ENCODE results near the gene NPAS2. TPM values are rescaled to one million over a fixed set of nuclear protein-coding genes. Genes with fewer than 3 reads are reported as not detected.

The NPAS2 gene
- total RNA-seq, 2 experiments from 2014 or later, result 0.55 to 1.4 TPM

- H3K4me1 Mint-ChIP-seq, result no peaks in the 10 kb centered on the region
- POLR2A ChIA-PET, result no interaction called here
- DNase-seq, result no peak
- H3K27ac Mint-ChIP-seq, result no peak overlapping the region
- CTCF ChIA-PET, result no interaction called here
- no peaks in the 10 kb centered on the region for H3K9me3 Mint-ChIP-seq
- H3K36me3 Mint-ChIP-seq (ENCODE audit: low read depth), result no peaks in the 10 kb centered on the region
- no peaks in the 10 kb centered on the region for H3K27me3 Mint-ChIP-seq
- H3K4me3 Mint-ChIP-seq, result no peak overlapping the region
Observed at GRCh38 chr2:100967716-100968115, 147.8 kb downstream of the NPAS2 start.

GRCh38 chr2:100968146-100969145 lies 148.5 kb downstream of the NPAS2 start:
- Mint-ChIP-seq H3K27ac (no peak overlapping the region), H3K27me3 (no peaks in the 10 kb centered on the region), H3K4me3 (no peak overlapping the region), H3K36me3 (ENCODE audit: low read depth) (no peaks in the 10 kb centered on the region), H3K4me1 (no peaks in the 10 kb centered on the region), H3K9me3 (no peaks in the 10 kb centered on the region)
- ChIA-PET POLR2A (no interaction called here), CTCF (no interaction called here)
- DNase-seq, result no peak

GRCh38 chr2:100969998-100970397 lies 150.1 kb downstream of the NPAS2 start:
- no peak overlapping the region for H3K27ac Mint-ChIP-seq
- no peaks in the 10 kb centered on the region for H3K36me3 Mint-ChIP-seq (ENCODE audit: low read depth)
- CTCF ChIA-PET, result no interaction called here
- no peak for DNase-seq
- no peaks in the 10 kb centered on the region for H3K4me1 Mint-ChIP-seq
- no peaks in the 10 kb centered on the region for H3K9me3 Mint-ChIP-seq
- H3K4me3 Mint-ChIP-seq, result no peak overlapping the region
- no peaks in the 10 kb centered on the region for H3K27me3 Mint-ChIP-seq
- POLR2A ChIA-PET, result no interaction called here

- Mint-ChIP-seq H3K9me3 (no peaks in the 10 kb centered on the region), H3K27me3 (no peaks in the 10 kb centered on the region), H3K27ac (no peak overlapping the region), H3K4me3 (no peak overlapping the region), H3K36me3 (ENCODE audit: low read depth) (no peaks in the 10 kb centered on the region), H3K4me1 (no peaks in the 10 kb centered on the region)
- no peak for DNase-seq
- ChIA-PET CTCF (no interaction called here), POLR2A (no interaction called here)
Observed at GRCh38 chr2:100971221-100971620, 151.3 kb downstream of the NPAS2 start.

- Mint-ChIP-seq H3K9me3 (no peaks in the 10 kb centered on the region), H3K4me1 (no peaks in the 10 kb centered on the region), H3K36me3 (ENCODE audit: low read depth) (no peaks in the 10 kb centered on the region), H3K27me3 (no peaks in the 10 kb centered on the region), H3K27ac (no peak overlapping the region), H3K4me3 (no peak overlapping the region)
- POLR2A ChIA-PET, result no interaction called here
- no peak for DNase-seq
- CTCF ChIA-PET, result no interaction called here
Observed at GRCh38 chr2:100972452-100972851, 152.5 kb downstream of the NPAS2 start.

GRCh38 chr2:100974712-100975520 lies 155.0 kb downstream of the NPAS2 start:
- Mint-ChIP-seq H3K9me3 (no peaks in the 10 kb centered on the region), H3K27me3 (no peaks in the 10 kb centered on the region), H3K36me3 (ENCODE audit: low read depth) (no peaks in the 10 kb centered on the region), H3K4me1 (no peaks in the 10 kb centered on the region), H3K4me3 (no peak overlapping the region), H3K27ac (no peak overlapping the region)
- DNase-seq, result no peak
- POLR2A ChIA-PET, result no interaction called here
- CTCF ChIA-PET, result no interaction called here

- ChIA-PET CTCF (no interaction called here), POLR2A (no interaction called here)
- no peak for DNase-seq
- no peak overlapping the region for H3K4me3 Mint-ChIP-seq
- H3K27ac Mint-ChIP-seq, result no peak overlapping the region
- H3K9me3 Mint-ChIP-seq, result no peaks in the 10 kb centered on the region
- H3K36me3 Mint-ChIP-seq (ENCODE audit: low read depth), result no peaks in the 10 kb centered on the region
- H3K27me3 Mint-ChIP-seq, result no peaks in the 10 kb centered on the region
- no peaks in the 10 kb centered on the region for H3K4me1 Mint-ChIP-seq
Observed at GRCh38 chr2:100975521-100975785, 155.5 kb downstream of the NPAS2 start.

GRCh38 chr2:100976061-100976460 lies 156.1 kb downstream of the NPAS2 start:
- no peak for DNase-seq
- Mint-ChIP-seq H3K27ac (no peak overlapping the region), H3K4me1 (no peaks in the 10 kb centered on the region), H3K9me3 (no peaks in the 10 kb centered on the region), H3K27me3 (no peaks in the 10 kb centered on the region), H3K36me3 (ENCODE audit: low read depth) (no peaks in the 10 kb centered on the region), H3K4me3 (no peak overlapping the region)
- POLR2A ChIA-PET, result no interaction called here
- CTCF ChIA-PET, result interaction anchor here (1.3 kb wide), 1 partner anchor 37 kb away, joined by 4 read pairs; no protein-coding TSS in a partner anchor

GRCh38 chr2:100976645-100977391 lies 156.9 kb downstream of the NPAS2 start:
- Mint-ChIP-seq H3K4me3 (no peak overlapping the region), H3K27me3 (no peaks in the 10 kb centered on the region), H3K36me3 (ENCODE audit: low read depth) (no peaks in the 10 kb centered on the region), H3K9me3 (no peaks in the 10 kb centered on the region), H3K4me1 (no peaks in the 10 kb centered on the region), H3K27ac (no peak overlapping the region)
- no peak for DNase-seq
- ChIA-PET POLR2A (no interaction called here), CTCF (interaction anchor here (1.3 kb wide), 1 partner anchor 36 kb away, joined by 4 read pairs; no protein-coding TSS in a partner anchor)

- ChIA-PET POLR2A (no interaction called here), CTCF (no interaction called here)
- Mint-ChIP-seq H3K9me3 (no peaks in the 10 kb centered on the region), H3K4me3 (no peak overlapping the region), H3K27ac (no peak overlapping the region), H3K4me1 (no peaks in the 10 kb centered on the region), H3K27me3 (no peaks in the 10 kb centered on the region), H3K36me3 (ENCODE audit: low read depth) (no peaks in the 10 kb centered on the region)
- DNase-seq, result no peak
Observed at GRCh38 chr2:100977511-100977910, 157.6 kb downstream of the NPAS2 start.

GRCh38 chr2:100978582-100979191 lies 158.7 kb downstream of the NPAS2 start:
- POLR2A ChIA-PET, result no interaction called here
- Mint-ChIP-seq H3K27ac (no peak overlapping the region), H3K4me1 (no peaks in the 10 kb centered on the region)

GRCh38 chr2:100980046-100980445 lies 160.1 kb downstream of the NPAS2 start:
- Mint-ChIP-seq H3K27me3 (peaks cover 2% of the 10 kb centered on the region), H3K4me1 (no peaks in the 10 kb centered on the region), H3K4me3 (no peak overlapping the region), H3K36me3 (ENCODE audit: low read depth) (no peaks in the 10 kb centered on the region), H3K27ac (no peak overlapping the region), H3K9me3 (no peaks in the 10 kb centered on the region)
- POLR2A ChIA-PET, result no interaction called here
- DNase-seq, result no peak
- CTCF ChIA-PET, result no interaction called here

More at GRCh38 chr2:100978582-100979191, 158.7 kb downstream of the NPAS2 start:
- H3K4me3 Mint-ChIP-seq, result no peak overlapping the region
- H3K27me3 Mint-ChIP-seq, result no peaks in the 10 kb centered on the region
- H3K9me3 Mint-ChIP-seq, result no peaks in the 10 kb centered on the region
- no peaks in the 10 kb centered on the region for H3K36me3 Mint-ChIP-seq (ENCODE audit: low read depth)
- no peak for DNase-seq
- CTCF ChIA-PET, result interaction anchor here (1.3 kb wide), 1 partner anchor 11 kb away, joined by 3 read pairs; no protein-coding TSS in a partner anchor

- Mint-ChIP-seq H3K4me1 (no peaks in the 10 kb centered on the region), H3K36me3 (ENCODE audit: low read depth) (no peaks in the 10 kb centered on the region), H3K27me3 (peaks cover 3% of the 10 kb centered on the region), H3K9me3 (no peaks in the 10 kb centered on the region), H3K27ac (no peak overlapping the region), H3K4me3 (no peak overlapping the region)
- DNase-seq, result no peak
- ChIA-PET POLR2A (no interaction called here), CTCF (no interaction called here)
Observed at GRCh38 chr2:100981011-100981410, 161.1 kb downstream of the NPAS2 start.
